Breast epithelium (tissue), 3 donors: ENCODE measurements around the gene GPC5.

Source experiments
- CTCF ChIP-seq, 3 donors: fragments of 450-650 bp; IDR thresholded peaks; one replicate each; pipeline ENCODE4 v1.5.1; 2016 to 2017; ENCODE audit warnings: antibody characterized with exemption in 3 of 3, mild to moderate bottlenecking in 3 of 3, moderate library complexity in 3 of 3
- POLR2A ChIP-seq: fragments of 450-650 bp; IDR thresholded peaks from one replicate; pipeline ENCODE4 v1.6.1; 2016; ENCODE audit warnings: antibody characterized with exemption, mild to moderate bottlenecking, moderate library complexity

- no peak for TF ChIP-seq CTCF (IDR thresholded peaks at IDR 0.05)
- TF ChIP-seq POLR2A = no peak
Measured at GRCh38 chr13:91368101-91368500, 30.3 kb upstream of the GPC5 start.
